Gastrocnemius medialis (tissue), 4 donors: ENCODE data around the gene FPGS.

Experiments used
- CTCF ChIP-seq, 5 experiments: fragments of 450-650 bp in 3 of 5; fragments of 200-600 bp in 2 of 5; sonication (generic) in 2 of 5; IDR thresholded peaks in 4 of 5; conservative IDR thresholded peaks in 1 of 5; 1 replicate in 4 of 5; 2 replicates in 1 of 5; pipeline ENCODE4 v1.5.1; 2016 to 2019; ENCODE audit warnings: antibody characterized with exemption in 5 of 5, mild to moderate bottlenecking in 3 of 5, moderate library complexity in 3 of 5
- POLR2A ChIP-seq, 2 donors: fragments of 450-650 bp; IDR thresholded peaks; one replicate each; pipeline ENCODE4 v1.6.1; 2017; ENCODE audit warnings: antibody characterized with exemption in 2 of 2, mild to moderate bottlenecking in 2 of 2, moderate library complexity in 2 of 2

GRCh38 chr9:127785933-127786772 is 16.5 kb upstream of the FPGS start, which contains the start of gene CDK9:
- no peak for TF ChIP-seq CTCF (IDR thresholded peaks at IDR 0.05 in 4 of 5, conservative IDR thresholded peaks at IDR 0.05 in 1 of 5)
- TF ChIP-seq POLR2A (IDR thresholded peaks at IDR 0.05) = peak; percentile 89 to 97
